Astrocyte (in vitro differentiated cells and primary cell): ENCODE results near the gene DAP. TPM values are rescaled to one million over a fixed set of nuclear protein-coding genes. Genes with fewer than 3 reads are reported as not detected.
A peak's percentile ranks its signal among the peaks of the same experiment; 100 is the strongest.

ENCODE experiments used
- DNase-seq: peaks from one replicate; pipeline ENCODE4 v3.0.0-alpha.2; 2010; ENCODE audit warnings: low read depth
- FAIRE-seq: peaks from 2 replicates; lab custom pipeline; 2011; peaks lifted over from hg19 to GRCh38; lab: Jason Lieb, UNC
- H2AFZ ChIP-seq: 2 replicates; pipeline ENCODE4 v1.6.0; 2012; ENCODE audit warnings: low read depth, low read length, inconsistent platforms
- H3K27ac ChIP-seq: 2 replicates; pipeline ENCODE4 v1.5.1; 2011; ENCODE audit warnings: low read depth, low read length, inconsistent platforms
- H3K27me3 ChIP-seq: 2 replicates; pipeline ENCODE4 v1.6.0; 2011; ENCODE audit warnings: low read length, inconsistent platforms; ENCODE audit not compliant: insufficient read depth
- H3K36me3 ChIP-seq: 2 replicates; pipeline ENCODE4 v1.5.1; 2011; ENCODE audit warnings: low read length, inconsistent platforms; ENCODE audit not compliant: insufficient read depth
- H3K4me1 ChIP-seq: 2 replicates; pipeline ENCODE4 v1.5.1; 2011; ENCODE audit warnings: low read length, inconsistent platforms; ENCODE audit not compliant: insufficient read depth
- H3K4me2 ChIP-seq: 2 replicates; pipeline ENCODE4 v1.6.0; 2012; ENCODE audit warnings: low read length, inconsistent platforms
- H3K4me3 ChIP-seq: 2 replicates; pipeline ENCODE4 v1.5.1; 2011; ENCODE audit warnings: low read depth, mild to moderate bottlenecking, low read length, inconsistent platforms; ENCODE audit not compliant: insufficient read depth
- H3K79me2 ChIP-seq: 2 replicates; pipeline ENCODE4 v1.6.0; 2012; ENCODE audit warnings: mild to moderate bottlenecking, low read length, inconsistent platforms; ENCODE audit not compliant: insufficient read depth
- H3K9ac ChIP-seq: 2 replicates; pipeline ENCODE4 v1.6.0; 2012; ENCODE audit warnings: mild to moderate bottlenecking, low read length, inconsistent platforms
- H3K9me3 ChIP-seq: 2 replicates; pipeline ENCODE4 v1.5.1; 2012; ENCODE audit warnings: low read depth, mild to moderate bottlenecking, low read length, inconsistent platforms; ENCODE audit not compliant: insufficient read depth
- H4K20me1 ChIP-seq: 2 replicates; pipeline ENCODE4 v1.6.0; 2012; ENCODE audit warnings: low read length, inconsistent platforms; ENCODE audit not compliant: insufficient read depth
- H3K27ac Mint-ChIP-seq: one replicate; pipeline ENCODE4 v1.8.0; 2021; ENCODE audit warnings: mild to moderate bottlenecking, mixed read lengths; ENCODE audit not compliant: unreplicated experiment
- H3K27me3 Mint-ChIP-seq: one replicate; pipeline ENCODE4 v1.8.0; 2021; ENCODE audit warnings: low read depth, mixed read lengths; ENCODE audit not compliant: unreplicated experiment
- H3K36me3 Mint-ChIP-seq: one replicate; pipeline ENCODE4 v1.8.0; 2021; ENCODE audit warnings: low read depth, mixed read lengths; ENCODE audit not compliant: unreplicated experiment
- H3K4me1 Mint-ChIP-seq: one replicate; pipeline ENCODE4 v1.8.0; 2021; ENCODE audit warnings: low read depth, mixed read lengths; ENCODE audit not compliant: unreplicated experiment
- H3K4me3 Mint-ChIP-seq: one replicate; pipeline ENCODE4 v1.8.0; 2021; ENCODE audit warnings: mild to moderate bottlenecking, moderate library complexity, mixed read lengths; ENCODE audit not compliant: unreplicated experiment
- H3K9me3 Mint-ChIP-seq: one replicate; pipeline ENCODE4 v1.8.0; 2021; ENCODE audit warnings: mild to moderate bottlenecking, mixed read lengths; ENCODE audit not compliant: unreplicated experiment
- CTCF ChIP-seq: IDR thresholded peaks from 2 replicates; pipeline ENCODE4 v1.5.1; 2011; ENCODE audit warnings: low read depth, mild to moderate bottlenecking, inconsistent platforms, low read length, moderate library complexity; ENCODE audit not compliant: insufficient read depth
- EZH2 ChIP-seq: IDR thresholded peaks from 2 replicates; pipeline ENCODE4 v1.6.1; 2012; ENCODE audit warnings: mild to moderate bottlenecking, low read length, inconsistent platforms; ENCODE audit not compliant: insufficient read depth
- total RNA-seq: library from RNA; stranded (reverse); gene quantifications from 2 replicates; pipeline ENCODE4 v1.2.1, GENCODE V29; 2021

The DAP gene
- total RNA-seq, 1 donor from 2014 or later: 239 TPM

GRCh38 chr5:10652151-10652550 is 108.9 kb downstream of the DAP start:
- Histone ChIP-seq H3K4me3 (no peak overlapping the region), H3K4me2 (no peak overlapping the region), H3K4me1 (peaks cover 3% of the 10 kb centered on the region), H3K79me2 (no peaks in the 10 kb centered on the region), H3K36me3 (no peaks in the 10 kb centered on the region), H3K9me3 (no peaks in the 10 kb centered on the region), H2AFZ (no peak overlapping the region), H3K27me3 (no peaks in the 10 kb centered on the region), H3K9ac (no peak overlapping the region), H4K20me1 (peaks cover 13% of the 10 kb centered on the region), H3K27ac (no peak overlapping the region)
- Mint-ChIP-seq H3K9me3 (no peaks in the 10 kb centered on the region), H3K27me3 (no peaks in the 10 kb centered on the region), H3K4me1 (peaks cover 1% of the 10 kb centered on the region), H3K36me3 (peaks cover 36% of the 10 kb centered on the region), H3K27ac (no peak overlapping the region), H3K4me3 (no peak overlapping the region)
- no peak for FAIRE-seq
- no peak for DNase-seq
- TF ChIP-seq CTCF (no peak), EZH2 (no peak)

GRCh38 chr5:10649666-10650380 is 111.2 kb downstream of the DAP start:
- H3K4me1 ChIP-seq: peaks cover 2% of the 10 kb centered on the region
- no peak for FAIRE-seq
- no peaks in the 10 kb centered on the region for H3K36me3 ChIP-seq
- Mint-ChIP-seq H3K9me3 (no peaks in the 10 kb centered on the region), H3K4me3 (no peak overlapping the region), H3K27ac (no peak overlapping the region), H3K4me1 (no peaks in the 10 kb centered on the region), H3K27me3 (no peaks in the 10 kb centered on the region), H3K36me3 (peaks cover 43% of the 10 kb centered on the region)
- H3K4me3 ChIP-seq: no peak overlapping the region
- no peaks in the 10 kb centered on the region for H3K9me3 ChIP-seq
- peak overlapping the region; percentile 52 for H3K4me2 ChIP-seq
- H3K9ac ChIP-seq: no peak overlapping the region
- no peak overlapping the region for H3K27ac ChIP-seq
- DNase-seq: no peak
- no peak overlapping the region for H2AFZ ChIP-seq
- TF ChIP-seq CTCF: no peak
- no peak for TF ChIP-seq EZH2
- H3K27me3 ChIP-seq: no peaks in the 10 kb centered on the region
- H3K79me2 ChIP-seq: no peaks in the 10 kb centered on the region
- peaks cover 7% of the 10 kb centered on the region for H4K20me1 ChIP-seq
